GM20000 (cell line): ENCODE measurements around the gene PRDM13.

ENCODE experiments used
- DNase-seq: peaks from one replicate; pipeline ENCODE4 v3.0.0; 2012; ENCODE audit warnings: low spot score
- CTCF ChIP-seq: IDR thresholded peaks from 2 replicates; pipeline ENCODE4 v1.5.1; 2012; ENCODE audit warnings: mild to moderate bottlenecking, control low read depth; ENCODE audit errors: extremely low read depth, missing control alignments

The PRDM13 gene

GRCh38 chr6:99575544-99576227, 30.9 kb upstream of the PRDM13 start:
- no peak for TF ChIP-seq CTCF
- no peak for DNase-seq

- no peak for DNase-seq
- no peak for TF ChIP-seq CTCF
These were observed 26.9 kb upstream of the PRDM13 start for GRCh38 chr6:99579781-99580180.

- no peak for DNase-seq
- TF ChIP-seq CTCF: no peak
These were observed 18.8 kb upstream of the PRDM13 start for GRCh38 chr6:99587792-99588191.

GRCh38 chr6:99588618-99589289, 17.9 kb upstream of the PRDM13 start:
- DNase-seq: peak; percentile 78
- peak; percentile 75 for TF ChIP-seq CTCF

- no peak for TF ChIP-seq CTCF
- no peak for DNase-seq
These were observed 17.4 kb upstream of the PRDM13 start for GRCh38 chr6:99589290-99589672.

- DNase-seq: no peak
- no peak for TF ChIP-seq CTCF
These were observed 16.6 kb upstream of the PRDM13 start for GRCh38 chr6:99589907-99590493.
